GM21528 (cell line): ENCODE results near the gene ZIC1.

Source experiments
- ATAC-seq: cut with Tn5 transposase; IDR thresholded peaks from one replicate; pipeline ENCODE4 v1.9.1; 2021; ENCODE audit warnings: mild to moderate bottlenecking, moderate library complexity; ENCODE audit not compliant: unreplicated experiment, low FRiP score

The ZIC1 gene

GRCh38 chr3:147409143-147410115, at the start of gene ZIC1:
ZIC1 (plus strand) TSS chr3:147409365; CDS start chr3:147410113, 748 bp downstream.
- no peak for ATAC-seq

- ATAC-seq, result no peak
These were observed 49.1 kb upstream of the ZIC1 start for GRCh38 chr3:147360051-147360439.

GRCh38 chr3:147360646-147361453, 48.3 kb upstream of the ZIC1 start:
- ATAC-seq, result no peak

- ATAC-seq, result peak; percentile 71
These were observed 47.4 kb upstream of the ZIC1 start for GRCh38 chr3:147361454-147362420.

GRCh38 chr3:147364771-147365170, 44.4 kb upstream of the ZIC1 start:
- no peak for ATAC-seq

GRCh38 chr3:147365196-147366115, 43.7 kb upstream of the ZIC1 start:
- no peak for ATAC-seq

GRCh38 chr3:147367676-147368075, 41.5 kb upstream of the ZIC1 start:
- ATAC-seq, result no peak

GRCh38 chr3:147368151-147368550, 41.0 kb upstream of the ZIC1 start:
- no peak for ATAC-seq

GRCh38 chr3:147368561-147369221, 40.5 kb upstream of the ZIC1 start:
- no peak for ATAC-seq

GRCh38 chr3:147369231-147369630, 39.9 kb upstream of the ZIC1 start:
- ATAC-seq, result no peak

- no peak for ATAC-seq
These were observed 39.5 kb upstream of the ZIC1 start for GRCh38 chr3:147369661-147370123.

GRCh38 chr3:147370349-147370748, 38.8 kb upstream of the ZIC1 start:
- no peak for ATAC-seq

GRCh38 chr3:147371140-147371539, 38.0 kb upstream of the ZIC1 start:
- ATAC-seq, result no peak

- no peak for ATAC-seq
These were observed 37.3 kb upstream of the ZIC1 start for GRCh38 chr3:147371771-147372340.

GRCh38 chr3:147372525-147373027, 36.6 kb upstream of the ZIC1 start:
- no peak for ATAC-seq

GRCh38 chr3:147373301-147373700, 35.9 kb upstream of the ZIC1 start:
- no peak for ATAC-seq

- ATAC-seq, result no peak
These were observed 31.5 kb upstream of the ZIC1 start for GRCh38 chr3:147377412-147378367.
